Measurements from ENCODE around the gene IL17RC.

DNA sequence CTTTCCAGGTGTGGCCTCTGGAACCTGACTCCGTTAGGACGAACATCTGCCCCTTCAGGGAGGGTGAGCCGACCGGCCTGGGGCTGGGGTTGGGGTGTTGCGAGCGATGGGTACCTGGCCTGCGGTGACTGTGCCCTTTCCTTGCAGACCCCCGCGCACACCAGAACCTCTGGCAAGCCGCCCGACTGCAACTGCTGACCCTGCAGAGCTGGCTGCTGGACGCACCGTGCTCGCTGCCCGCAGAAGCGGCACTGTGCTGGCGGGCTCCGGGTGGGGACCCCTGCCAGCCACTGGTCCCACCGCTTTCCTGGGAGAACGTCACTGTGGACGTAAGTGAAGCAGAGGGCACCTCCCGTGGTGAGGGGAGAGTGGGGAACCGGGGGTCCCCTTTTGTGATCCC lies 11.3 kb downstream of the IL17RC start:
- TF ChIP-seq, protein P1, sequence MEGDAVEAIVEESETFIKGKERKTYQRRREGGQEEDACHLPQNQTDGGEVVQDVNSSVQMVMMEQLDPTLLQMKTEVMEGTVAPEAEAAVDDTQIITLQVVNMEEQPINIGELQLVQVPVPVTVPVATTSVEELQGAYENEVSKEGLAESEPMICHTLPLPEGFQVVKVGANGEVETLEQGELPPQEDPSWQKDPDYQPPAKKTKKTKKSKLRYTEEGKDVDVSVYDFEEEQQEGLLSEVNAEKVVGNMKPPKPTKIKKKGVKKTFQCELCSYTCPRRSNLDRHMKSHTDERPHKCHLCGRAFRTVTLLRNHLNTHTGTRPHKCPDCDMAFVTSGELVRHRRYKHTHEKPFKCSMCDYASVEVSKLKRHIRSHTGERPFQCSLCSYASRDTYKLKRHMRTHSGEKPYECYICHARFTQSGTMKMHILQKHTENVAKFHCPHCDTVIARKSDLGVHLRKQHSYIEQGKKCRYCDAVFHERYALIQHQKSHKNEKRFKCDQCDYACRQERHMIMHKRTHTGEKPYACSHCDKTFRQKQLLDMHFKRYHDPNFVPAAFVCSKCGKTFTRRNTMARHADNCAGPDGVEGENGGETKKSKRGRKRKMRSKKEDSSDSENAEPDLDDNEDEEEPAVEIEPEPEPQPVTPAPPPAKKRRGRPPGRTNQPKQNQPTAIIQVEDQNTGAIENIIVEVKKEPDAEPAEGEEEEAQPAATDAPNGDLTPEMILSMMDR (conservative IDR thresholded peaks at IDR 0.05; ENCODE audit: low read length) = no peak
- TF ChIP-seq EZH2phosphoT487 (IDR thresholded peaks at IDR 0.05; ENCODE audit: borderline replicate concordance, low read depth, low read length) = no peak

Measured in OCI-LY7 (cell line).